Esophagus muscularis mucosa (tissue), 4 donors: ENCODE data around the gene SUMO2.

Source experiments
- EP300 ChIP-seq: sonication (generic); formaldehyde crosslinking; IDR thresholded peaks from one replicate; pipeline ENCODE4 v1.6.1; 2017; ENCODE audit warnings: antibody characterized with exemption
- POLR2A ChIP-seq: fragments of 450-650 bp; IDR thresholded peaks from one replicate; pipeline ENCODE4 v1.6.1; 2017; ENCODE audit warnings: antibody characterized with exemption, moderate library complexity, mild to moderate bottlenecking, low read depth
- POLR2AphosphoS5 ChIP-seq, 2 donors: sonication (generic); formaldehyde crosslinking; IDR thresholded peaks; one replicate each; pipeline ENCODE4 v1.6.1; 2017; ENCODE audit warnings: antibody characterized with exemption in 2 of 2
- TF ChIP-seq, protein P1 (sequence below), 3 experiments: fragments of 200-600 bp in 2 of 3; fragments of 450-650 bp in 1 of 3; sonication (generic) in 2 of 3; IDR thresholded peaks; one replicate each; pipeline ENCODE4 v1.5.1; 2017 to 2019; ENCODE audit warnings: antibody characterized with exemption in 3 of 3, mild to moderate bottlenecking in 2 of 3, moderate library complexity in 1 of 3

DNA sequence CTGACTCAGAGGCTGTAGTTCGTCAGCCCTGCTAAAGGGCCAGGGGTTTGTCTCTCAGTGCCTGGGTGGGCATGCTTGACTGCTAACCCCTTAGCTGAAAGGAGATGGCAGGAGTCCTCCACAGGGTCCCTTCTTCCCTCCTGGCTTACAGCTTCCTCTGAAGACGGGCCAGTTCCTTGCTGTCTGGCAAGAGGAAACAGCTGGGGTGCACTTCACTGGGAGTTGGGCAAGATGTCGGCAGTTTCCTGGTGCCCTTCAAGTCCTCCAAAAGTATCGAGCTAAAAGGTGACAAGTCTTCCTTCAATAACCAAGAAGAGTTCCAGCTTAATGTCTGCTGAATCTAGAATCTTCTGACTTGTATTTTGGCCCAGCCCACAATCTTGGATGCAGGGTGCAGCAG, 46.1 kb upstream of the SUMO2 start:
- TF ChIP-seq POLR2A (no peak), POLR2AphosphoS5 (IDR thresholded peaks at IDR 0.05) (no peak), EP300 (no peak)
- TF ChIP-seq, protein P1, sequence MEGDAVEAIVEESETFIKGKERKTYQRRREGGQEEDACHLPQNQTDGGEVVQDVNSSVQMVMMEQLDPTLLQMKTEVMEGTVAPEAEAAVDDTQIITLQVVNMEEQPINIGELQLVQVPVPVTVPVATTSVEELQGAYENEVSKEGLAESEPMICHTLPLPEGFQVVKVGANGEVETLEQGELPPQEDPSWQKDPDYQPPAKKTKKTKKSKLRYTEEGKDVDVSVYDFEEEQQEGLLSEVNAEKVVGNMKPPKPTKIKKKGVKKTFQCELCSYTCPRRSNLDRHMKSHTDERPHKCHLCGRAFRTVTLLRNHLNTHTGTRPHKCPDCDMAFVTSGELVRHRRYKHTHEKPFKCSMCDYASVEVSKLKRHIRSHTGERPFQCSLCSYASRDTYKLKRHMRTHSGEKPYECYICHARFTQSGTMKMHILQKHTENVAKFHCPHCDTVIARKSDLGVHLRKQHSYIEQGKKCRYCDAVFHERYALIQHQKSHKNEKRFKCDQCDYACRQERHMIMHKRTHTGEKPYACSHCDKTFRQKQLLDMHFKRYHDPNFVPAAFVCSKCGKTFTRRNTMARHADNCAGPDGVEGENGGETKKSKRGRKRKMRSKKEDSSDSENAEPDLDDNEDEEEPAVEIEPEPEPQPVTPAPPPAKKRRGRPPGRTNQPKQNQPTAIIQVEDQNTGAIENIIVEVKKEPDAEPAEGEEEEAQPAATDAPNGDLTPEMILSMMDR (IDR thresholded peaks at IDR 0.05) = no peak
